HG03196 (cell line): ENCODE results near the gene CBLB.
A peak's percentile ranks its signal among the peaks of the same experiment; 100 is the strongest.

Experiments used
- ATAC-seq: cut with Tn5 transposase; IDR thresholded peaks from one replicate; pipeline ENCODE4 v1.9.1; 2021; ENCODE audit not compliant: unreplicated experiment

The CBLB gene

GRCh38 chr3:105868742-105869530 is at the start of gene CBLB:
CBLB (minus strand) TSS chr3:105869012; CDS start chr3:105867577, 1,435 bp downstream.
- peak; percentile 80 for ATAC-seq

- no peak for ATAC-seq
Measured at GRCh38 chr3:105916767-105917166, 48.0 kb upstream of the CBLB start.

- ATAC-seq: no peak
Measured at GRCh38 chr3:105915524-105915923, 46.7 kb upstream of the CBLB start.

GRCh38 chr3:105913616-105914015 is 44.8 kb upstream of the CBLB start:
- no peak for ATAC-seq

GRCh38 chr3:105912891-105913290 is 44.1 kb upstream of the CBLB start:
- ATAC-seq: no peak

GRCh38 chr3:105911496-105911895 is 42.7 kb upstream of the CBLB start:
- ATAC-seq: no peak

- no peak for ATAC-seq
Measured at GRCh38 chr3:105907777-105908176, 39.0 kb upstream of the CBLB start.

GRCh38 chr3:105906836-105907235 is 38.0 kb upstream of the CBLB start:
- no peak for ATAC-seq

- no peak for ATAC-seq
Measured at GRCh38 chr3:105906345-105906744, 37.5 kb upstream of the CBLB start.

GRCh38 chr3:105905328-105905727 is 36.5 kb upstream of the CBLB start:
- ATAC-seq: no peak

- ATAC-seq: no peak
Measured at GRCh38 chr3:105904678-105905284, 36.0 kb upstream of the CBLB start.

GRCh38 chr3:105904251-105904650 is 35.4 kb upstream of the CBLB start:
- ATAC-seq: no peak

- ATAC-seq: no peak
Measured at GRCh38 chr3:105899516-105899915, 30.7 kb upstream of the CBLB start.

GRCh38 chr3:105891101-105891500 is 22.3 kb upstream of the CBLB start:
- ATAC-seq: no peak

GRCh38 chr3:105888621-105889579 is 20.1 kb upstream of the CBLB start:
- no peak for ATAC-seq

GRCh38 chr3:105885256-105885655 is 16.4 kb upstream of the CBLB start:
- no peak for ATAC-seq

GRCh38 chr3:105883798-105884377 is 15.1 kb upstream of the CBLB start:
- no peak for ATAC-seq

- ATAC-seq: no peak
Measured at GRCh38 chr3:105880681-105881290, 12.0 kb upstream of the CBLB start.

- no peak for ATAC-seq
Measured at GRCh38 chr3:105878061-105878460, 9.2 kb upstream of the CBLB start.

GRCh38 chr3:105877336-105877910 is 8.6 kb upstream of the CBLB start:
- ATAC-seq: no peak
